HEK293T (cell line): ENCODE results near the gene PRAMEF33.
"Not testable (repeated sequence)": the region's sequence is repeated elsewhere in the genome, so short reads cannot be mapped to it uniquely, and the experiment has no call there.

ENCODE experiments used
- ARNT ChIP-seq: fragments of 450-650 bp; IDR thresholded peaks from 2 replicates; pipeline ENCODE4 v1.6.1; 2017; ENCODE audit warnings: mild to moderate bottlenecking
- BHLHE40 ChIP-seq: fragments of 450-650 bp; IDR thresholded peaks from 2 replicates; pipeline ENCODE4 v1.6.1; 2016; ENCODE audit warnings: mild to moderate bottlenecking, moderate library complexity, borderline replicate concordance
- CTBP1 ChIP-seq: fragments of 450-650 bp; IDR thresholded peaks from 2 replicates; pipeline ENCODE4 v1.6.1; 2016; ENCODE audit warnings: borderline replicate concordance
- ELF4 ChIP-seq: fragments of 450-650 bp; IDR thresholded peaks from 2 replicates; pipeline ENCODE4 v1.6.1; 2017; ENCODE audit warnings: antibody characterized with exemption
- FOXM1 ChIP-seq: fragments of 450-650 bp; IDR thresholded peaks from 2 replicates; pipeline ENCODE4 v1.6.1; 2017; ENCODE audit warnings: mild to moderate bottlenecking, borderline replicate concordance
- HDGF ChIP-seq: fragments of 450-650 bp; IDR thresholded peaks from 2 replicates; pipeline ENCODE4 v1.6.1; 2017; ENCODE audit warnings: antibody characterized with exemption, borderline replicate concordance
- SUZ12 ChIP-seq: fragments of 450-650 bp; IDR thresholded peaks from 2 replicates; pipeline ENCODE4 v1.6.1; 2016; ENCODE audit warnings: mild to moderate bottlenecking

DNA sequence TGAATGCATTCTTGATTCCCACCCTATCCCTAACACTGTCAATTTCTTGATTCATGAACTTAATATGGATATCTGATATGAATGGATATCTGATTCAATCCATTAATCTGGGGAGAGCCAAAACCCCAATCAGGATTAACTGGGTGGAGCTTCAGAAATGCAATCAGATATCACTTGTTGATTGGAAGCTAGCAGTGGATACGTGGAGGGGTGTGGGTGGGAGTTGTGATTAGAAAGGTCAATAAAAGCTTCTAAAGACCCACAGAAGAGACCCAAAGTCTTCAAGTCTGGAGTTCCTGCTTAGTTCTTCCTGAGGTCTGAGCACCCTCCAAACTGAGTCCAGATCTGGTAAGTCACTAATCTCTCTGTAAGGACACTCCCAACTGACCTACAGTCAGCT, at the start of gene PRAMEF33:
- not testable (repeated sequence) for TF ChIP-seq CTBP1, ELF4, SUZ12, ARNT, BHLHE40, FOXM1, HDGF
